BE2C (cell line): ENCODE data around the gene PRXL2C.

Source experiments
- DNase-seq: peaks from one replicate; pipeline ENCODE4 v3.0.0-alpha.2; 2020
- H3K27me3 ChIP-seq: fragments of 250-450 bp; sonication (Bioruptor Pico); 2 replicates; pipeline ENCODE4 v1.5.1; 2020; ENCODE audit warnings: mild to moderate bottlenecking
- H3K36me3 ChIP-seq: fragments of 250-450 bp; sonication (Bioruptor Pico); 2 replicates; pipeline ENCODE4 v1.5.1; 2020; ENCODE audit warnings: mild to moderate bottlenecking
- H3K4me1 ChIP-seq: fragments of 250-450 bp; sonication (Bioruptor Pico); 2 replicates; pipeline ENCODE4 v1.5.1; 2020
- H3K4me3 ChIP-seq: 2 replicates; pipeline ENCODE4 v1.5.1; 2011; ENCODE audit warnings: low read depth, low read length
- H3K9me3 ChIP-seq: fragments of 250-450 bp; sonication (Bioruptor Pico); 2 replicates; pipeline ENCODE4 v1.5.1; 2020
- TF ChIP-seq, protein P1 (sequence below): IDR thresholded peaks from 2 replicates; pipeline ENCODE4 v1.5.1; 2012; ENCODE audit warnings: mild to moderate bottlenecking, low read depth, low read length

Gene PRXL2C

DNA sequence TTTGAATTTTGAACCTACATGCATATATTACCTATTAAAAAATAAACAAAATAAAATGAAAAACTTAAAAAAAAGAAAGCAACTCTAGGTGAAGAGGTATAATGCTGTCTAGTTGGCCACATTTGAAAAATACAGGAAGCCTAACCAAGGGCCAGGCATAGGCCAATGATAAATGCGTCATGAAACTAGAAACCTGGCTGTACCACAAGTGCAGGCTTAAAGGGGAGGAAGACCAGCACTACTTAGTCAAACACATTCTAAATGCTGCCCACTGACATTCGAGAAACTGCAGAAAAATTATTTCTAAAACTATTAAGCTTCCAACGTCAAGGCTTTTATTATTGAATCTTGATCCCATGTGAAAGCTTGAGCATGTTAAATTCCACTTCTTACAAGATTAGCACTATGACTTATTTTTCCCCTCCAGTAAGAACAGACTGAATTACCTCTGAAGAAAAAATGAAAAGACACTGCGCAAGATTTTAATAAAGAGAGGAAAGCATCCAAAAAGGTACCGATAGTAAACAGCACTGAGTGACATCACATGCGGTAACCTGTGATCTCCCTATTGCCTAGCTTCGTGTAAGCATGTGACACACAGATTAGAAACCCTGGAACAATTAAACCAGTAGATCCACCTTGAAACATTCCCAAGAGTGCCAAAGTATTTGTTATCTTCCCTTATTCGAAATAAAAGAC lies 51.7 kb downstream of the PRXL2C start:
- DNase-seq: no peak

DNA sequence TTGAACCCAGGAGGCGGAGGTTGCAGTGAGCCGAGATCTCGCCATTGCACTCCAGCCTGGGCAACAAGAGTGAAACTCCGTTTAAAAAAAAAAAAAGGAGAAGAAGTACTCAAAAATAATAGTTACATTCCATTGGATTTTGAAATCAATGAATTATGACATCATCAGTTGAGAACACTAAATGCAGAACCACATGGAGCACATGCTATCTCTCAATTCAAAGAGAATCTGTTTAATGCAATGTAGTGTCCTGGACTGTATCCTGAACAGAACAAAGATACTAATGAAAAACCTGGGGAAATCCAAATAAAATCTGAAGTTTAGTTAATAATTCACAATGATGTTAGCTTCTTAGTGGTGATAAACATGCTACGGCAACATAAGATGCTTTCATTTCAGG lies 55.8 kb downstream of the PRXL2C start:
- H3K4me3 ChIP-seq: no peak overlapping the region
- no peaks in the 10 kb centered on the region for H3K36me3 ChIP-seq
- no peak for DNase-seq
- TF ChIP-seq, protein P1, sequence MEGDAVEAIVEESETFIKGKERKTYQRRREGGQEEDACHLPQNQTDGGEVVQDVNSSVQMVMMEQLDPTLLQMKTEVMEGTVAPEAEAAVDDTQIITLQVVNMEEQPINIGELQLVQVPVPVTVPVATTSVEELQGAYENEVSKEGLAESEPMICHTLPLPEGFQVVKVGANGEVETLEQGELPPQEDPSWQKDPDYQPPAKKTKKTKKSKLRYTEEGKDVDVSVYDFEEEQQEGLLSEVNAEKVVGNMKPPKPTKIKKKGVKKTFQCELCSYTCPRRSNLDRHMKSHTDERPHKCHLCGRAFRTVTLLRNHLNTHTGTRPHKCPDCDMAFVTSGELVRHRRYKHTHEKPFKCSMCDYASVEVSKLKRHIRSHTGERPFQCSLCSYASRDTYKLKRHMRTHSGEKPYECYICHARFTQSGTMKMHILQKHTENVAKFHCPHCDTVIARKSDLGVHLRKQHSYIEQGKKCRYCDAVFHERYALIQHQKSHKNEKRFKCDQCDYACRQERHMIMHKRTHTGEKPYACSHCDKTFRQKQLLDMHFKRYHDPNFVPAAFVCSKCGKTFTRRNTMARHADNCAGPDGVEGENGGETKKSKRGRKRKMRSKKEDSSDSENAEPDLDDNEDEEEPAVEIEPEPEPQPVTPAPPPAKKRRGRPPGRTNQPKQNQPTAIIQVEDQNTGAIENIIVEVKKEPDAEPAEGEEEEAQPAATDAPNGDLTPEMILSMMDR: no peak
- no peaks in the 10 kb centered on the region for H3K9me3 ChIP-seq
- no peaks in the 10 kb centered on the region for H3K4me1 ChIP-seq
- H3K27me3 ChIP-seq: no peaks in the 10 kb centered on the region

More for the DNA sequence above, 51.7 kb downstream of the PRXL2C start:
- no peaks in the 10 kb centered on the region for H3K27me3 ChIP-seq
- TF ChIP-seq, protein P1: no peak
- H3K36me3 ChIP-seq: no peaks in the 10 kb centered on the region
- H3K9me3 ChIP-seq: no peaks in the 10 kb centered on the region
- no peak overlapping the region for H3K4me3 ChIP-seq
- peaks cover 3% of the 10 kb centered on the region; the same call in 1 of the 2 replicates for H3K4me1 ChIP-seq

DNA sequence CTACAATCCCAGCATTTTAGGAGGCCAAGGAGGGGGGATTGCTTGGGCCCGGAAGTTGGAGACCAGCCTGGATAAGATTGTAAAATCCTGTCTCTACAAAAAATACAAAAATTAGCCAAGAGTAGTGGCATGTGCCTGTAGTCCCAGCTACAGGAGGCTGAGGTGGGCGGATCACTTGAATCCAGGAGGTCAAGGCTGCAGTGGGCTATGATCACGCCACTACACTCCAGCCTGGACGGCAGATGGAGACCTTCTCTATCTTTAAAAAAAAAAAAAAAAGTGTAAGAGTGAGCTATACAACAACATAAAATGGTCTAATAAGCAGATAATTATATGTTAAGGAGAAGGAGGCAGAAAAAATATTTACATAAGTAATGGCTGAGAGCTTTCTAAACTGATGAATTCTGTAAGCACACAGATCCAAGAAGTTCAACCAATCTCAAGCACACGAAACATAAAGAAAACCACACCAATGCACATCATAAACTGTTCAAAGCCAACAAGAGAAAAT lies 58.5 kb downstream of the PRXL2C start:
- Histone ChIP-seq H3K9me3 (no peaks in the 10 kb centered on the region), H3K4me1 (no peaks in the 10 kb centered on the region), H3K27me3 (no peaks in the 10 kb centered on the region), H3K4me3 (no peak overlapping the region), H3K36me3 (no peaks in the 10 kb centered on the region)
- no peak for DNase-seq
- TF ChIP-seq, protein P1: no peak
